MM.1S (cell line): Measurements from ENCODE around the gene FKBP2.

Experiments used
- DNase-seq: peaks from one replicate; pipeline ENCODE4 v3.0.0-alpha.2; 2015
- H2AFZ ChIP-seq: fragments of 300-600 bp; sonication (generic); 2 replicates; pipeline ENCODE4 v1.6.0; 2016; ENCODE audit warnings: antibody characterized with exemption, low read length
- H3F3A ChIP-seq: fragments of 300-600 bp; sonication (generic); 2 replicates; pipeline ENCODE4 v1.6.1; 2016; ENCODE audit warnings: mild to moderate bottlenecking, antibody characterized with exemption, low read length, moderate library complexity, mixed read lengths; ENCODE audit not compliant: insufficient read depth
- H3K27ac ChIP-seq: fragments of 300-600 bp; sonication (generic); 2 replicates; pipeline ENCODE4 v1.5.1; 2016; ENCODE audit warnings: mild to moderate bottlenecking, low read length
- H3K27me3 ChIP-seq: fragments of 300-600 bp; sonication (generic); replicated peaks from 2 replicates; pipeline ENCODE4 v1.6.0; 2016; ENCODE audit warnings: low read length; ENCODE audit not compliant: insufficient read depth
- H3K36me3 ChIP-seq: fragments of 300-600 bp; sonication (generic); replicated peaks from 2 replicates; pipeline ENCODE4 v1.6.1; 2016; ENCODE audit warnings: mild to moderate bottlenecking, low read length, mixed read lengths; ENCODE audit not compliant: insufficient read depth
- H3K4me1 ChIP-seq: fragments of 300-600 bp; sonication (generic); 2 replicates; pipeline ENCODE4 v1.6.1; 2016; ENCODE audit warnings: low read length, mixed read lengths
- H3K4me2 ChIP-seq: fragments of 300-600 bp; sonication (generic); 2 replicates; pipeline ENCODE4 v1.6.0; 2016; ENCODE audit warnings: low read depth, low read length
- H3K4me3 ChIP-seq: fragments of 300-600 bp; sonication (generic); 2 replicates; pipeline ENCODE4 v1.5.1; 2016; ENCODE audit warnings: low read length, mixed read lengths
- H3K79me2 ChIP-seq: fragments of 300-600 bp; sonication (generic); 2 replicates; pipeline ENCODE4 v1.6.1; 2016; ENCODE audit warnings: mixed run types, low read length, mixed read lengths
- H3K9ac ChIP-seq: fragments of 300-600 bp; sonication (generic); 2 replicates; pipeline ENCODE4 v1.6.1; 2016; ENCODE audit warnings: low read length, mixed read lengths
- H3K9me2 ChIP-seq: fragments of 300-600 bp; sonication (generic); replicated peaks from 2 replicates; pipeline ENCODE4 v1.6.1; 2016; ENCODE audit warnings: mild to moderate bottlenecking, low read length, mixed read lengths; ENCODE audit not compliant: insufficient read depth
- H3K9me3 ChIP-seq: fragments of 300-600 bp; sonication (generic); replicated peaks from 2 replicates; pipeline ENCODE4 v1.6.1; 2016; ENCODE audit warnings: mild to moderate bottlenecking, low read length, mixed read lengths; ENCODE audit not compliant: insufficient read depth
- H4K20me1 ChIP-seq: fragments of 300-600 bp; sonication (generic); 2 replicates; pipeline ENCODE4 v1.6.1; 2016; ENCODE audit warnings: mild to moderate bottlenecking, low read length, moderate library complexity, mixed read lengths; ENCODE audit not compliant: insufficient read depth
- CTCF ChIP-seq: fragments of 300-600 bp; sonication (generic); IDR thresholded peaks from 2 replicates; pipeline ENCODE4 v1.5.1; 2016; ENCODE audit warnings: antibody characterized with exemption, low read length, mixed read lengths
- EZH2 ChIP-seq: fragments of 300-600 bp; sonication (generic); optimal IDR thresholded peaks from 2 replicates; pipeline ENCODE3; 2017; ENCODE audit warnings: low read depth, mild to moderate bottlenecking, antibody characterized with exemption, low read length, mixed read lengths
- EZH2phosphoT487 ChIP-seq: fragments of 300-600 bp; sonication (generic); IDR thresholded peaks from 2 replicates; pipeline ENCODE4 v1.6.1; 2018; ENCODE audit warnings: antibody characterized with exemption, low read length

Gene FKBP2

DNA sequence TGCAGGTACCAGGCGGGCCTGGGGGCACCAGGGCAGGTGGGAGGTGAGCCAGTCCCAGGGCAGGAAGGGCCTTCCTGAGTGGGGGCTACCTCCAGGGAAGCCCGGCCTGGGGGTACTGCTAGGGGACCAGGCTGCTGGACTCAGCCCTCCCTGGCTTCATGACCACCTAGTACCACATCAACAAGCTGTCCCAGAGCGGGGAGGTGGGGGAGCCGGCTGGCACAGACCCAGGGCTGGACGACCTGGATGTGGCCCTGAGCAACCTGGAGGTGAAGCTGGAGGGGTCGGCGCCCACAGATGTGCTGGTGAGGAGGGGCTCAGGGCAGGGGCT lies 21.6 kb upstream of the FKBP2 start:
- H3K36me3 ChIP-seq: no peaks in the 10 kb centered on the region

GRCh38 chr11:64219755-64220154 lies 21.1 kb upstream of the FKBP2 start:
- Histone ChIP-seq H3F3A (no peaks in the 10 kb centered on the region), H3K9me3 (no peaks in the 10 kb centered on the region), H2AFZ (no peak overlapping the region), H4K20me1 (no peaks in the 10 kb centered on the region), H3K27ac (no peak overlapping the region), H3K4me3 (no peak overlapping the region), H3K9ac (no peak overlapping the region), H3K36me3 (no peaks in the 10 kb centered on the region), H3K9me2 (no peaks in the 10 kb centered on the region), H3K4me1 (no peaks in the 10 kb centered on the region), H3K79me2 (no peaks in the 10 kb centered on the region), H3K4me2 (no peak overlapping the region), H3K27me3 (no peaks in the 10 kb centered on the region)
- no peak for DNase-seq
- TF ChIP-seq EZH2: no peak
- TF ChIP-seq CTCF: no peak
- TF ChIP-seq EZH2phosphoT487: no peak

More for the DNA sequence above, 21.6 kb upstream of the FKBP2 start:
- Histone ChIP-seq H3K4me2 (no peak overlapping the region), H3K79me2 (no peaks in the 10 kb centered on the region), H3K9me2 (no peaks in the 10 kb centered on the region), H4K20me1 (no peaks in the 10 kb centered on the region), H3K27ac (no peak overlapping the region), H3K27me3 (no peaks in the 10 kb centered on the region), H3K4me1 (no peaks in the 10 kb centered on the region), H3K4me3 (no peak overlapping the region), H2AFZ (no peak overlapping the region), H3K9ac (no peak overlapping the region), H3F3A (no peaks in the 10 kb centered on the region), H3K9me3 (no peaks in the 10 kb centered on the region)
- DNase-seq: no peak
- TF ChIP-seq EZH2phosphoT487 (no peak), EZH2 (no peak), CTCF (no peak)

DNA sequence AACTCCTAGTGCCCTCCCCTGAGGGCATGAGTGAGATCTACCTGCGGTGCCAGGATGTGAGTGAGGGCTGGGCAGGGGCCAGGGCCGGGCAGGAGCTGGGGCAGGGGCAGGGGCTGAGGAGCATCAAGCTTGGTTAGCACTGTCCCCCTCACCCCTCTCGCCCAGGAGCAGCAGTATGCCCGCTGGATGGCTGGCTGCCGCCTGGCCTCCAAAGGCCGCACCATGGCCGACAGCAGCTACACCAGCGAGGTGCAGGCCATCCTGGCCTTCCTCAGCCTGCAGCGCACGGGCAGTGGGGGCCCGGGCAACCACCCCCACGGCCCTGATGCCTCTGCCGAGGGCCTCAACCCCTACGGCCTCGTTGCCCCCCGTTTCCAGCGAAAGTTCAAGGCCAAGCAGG lies 20.6 kb upstream of the FKBP2 start:
- Histone ChIP-seq H3K27me3 (no peaks in the 10 kb centered on the region), H3K79me2 (peaks cover 3% of the 10 kb centered on the region), H3K27ac (no peak overlapping the region), H3K4me2 (no peak overlapping the region), H3K9me2 (no peaks in the 10 kb centered on the region), H3F3A (no peaks in the 10 kb centered on the region), H3K36me3 (no peaks in the 10 kb centered on the region), H3K9ac (no peak overlapping the region), H3K4me1 (no peaks in the 10 kb centered on the region), H2AFZ (no peak overlapping the region), H4K20me1 (no peaks in the 10 kb centered on the region), H3K9me3 (no peaks in the 10 kb centered on the region), H3K4me3 (no peak overlapping the region)
- TF ChIP-seq CTCF (no peak), EZH2phosphoT487 (no peak), EZH2 (no peak)
- no peak for DNase-seq

DNA sequence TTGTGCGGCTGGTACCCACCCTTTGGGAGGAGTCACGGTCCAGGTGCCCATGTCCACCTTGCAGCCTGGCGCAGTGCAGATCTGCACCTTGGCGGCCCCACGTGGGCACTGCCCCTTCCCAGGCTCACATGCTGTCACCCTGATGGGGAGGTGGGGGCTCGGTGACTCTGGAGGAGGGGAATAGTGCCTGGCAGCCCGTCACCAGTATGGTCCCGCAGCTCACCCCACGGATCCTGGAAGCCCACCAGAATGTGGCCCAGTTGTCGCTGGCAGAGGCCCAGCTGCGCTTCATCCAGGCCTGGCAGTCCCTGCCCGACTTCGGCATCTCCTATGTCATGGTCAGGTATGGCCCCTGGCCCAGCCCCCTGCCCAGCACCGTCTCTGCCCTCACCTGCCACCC lies 20.1 kb upstream of the FKBP2 start:
- no peak for DNase-seq
- no peaks in the 10 kb centered on the region for H3K36me3 ChIP-seq
- H2AFZ ChIP-seq: no peak overlapping the region

More for the DNA sequence above, 20.1 kb upstream of the FKBP2 start:
- H3K9me2 ChIP-seq: no peaks in the 10 kb centered on the region
- TF ChIP-seq EZH2phosphoT487 (no peak), CTCF (no peak), EZH2 (no peak)
- peaks cover 9% of the 10 kb centered on the region for H3K79me2 ChIP-seq
- H3K9me3 ChIP-seq: no peaks in the 10 kb centered on the region
- H3K4me2 ChIP-seq: no peak overlapping the region
- no peak overlapping the region for H3K4me3 ChIP-seq
- no peaks in the 10 kb centered on the region for H4K20me1 ChIP-seq
- no peaks in the 10 kb centered on the region for H3K4me1 ChIP-seq
- no peaks in the 10 kb centered on the region for H3K27me3 ChIP-seq
- H3K27ac ChIP-seq: no peak overlapping the region
- no peak overlapping the region for H3K9ac ChIP-seq
- no peaks in the 10 kb centered on the region for H3F3A ChIP-seq
